ENCODE measurements around the gene WDR45.

WDR45 gene

GRCh38 chrX:49043220-49043986 is 36.3 kb downstream of the WDR45 start, which contains the start of gene TFE3:
Gene TFE3 (minus strand): TSS chrX:49043357. CDS start chrX:49043226, 131 bp downstream.
- DNase-seq (ENCODE audit: low read depth) = peak; percentile 90

- no peak for DNase-seq (ENCODE audit: low read depth)
Observed at GRCh38 chrX:49042581-49043219, 37.0 kb downstream of the WDR45 start.

- no peak for DNase-seq (ENCODE audit: low read depth)
Observed at GRCh38 chrX:49041744-49042580, 37.7 kb downstream of the WDR45 start.

GRCh38 chrX:49040376-49040955 is 39.2 kb downstream of the WDR45 start:
- no peak for DNase-seq (ENCODE audit: low read depth)

GRCh38 chrX:49039598-49040375 is 39.9 kb downstream of the WDR45 start:
- peak; percentile 18 for DNase-seq (ENCODE audit: low read depth)

GRCh38 chrX:49037883-49038475 is 41.7 kb downstream of the WDR45 start:
- DNase-seq (ENCODE audit: low read depth) = no peak

GRCh38 chrX:49030283-49030682 is 49.4 kb downstream of the WDR45 start:
- DNase-seq (ENCODE audit: low read depth) = no peak

GRCh38 chrX:49029876-49030275 is 49.8 kb downstream of the WDR45 start:
- DNase-seq (ENCODE audit: low read depth) = no peak

Data from stimulated activated CD8-positive, alpha-beta memory T cell treated with anti-CD3 and anti-CD28 coated beads, Interleukin-4, amount 100 ng/mL, for 24 hours (primary cell).